ENCODE data around the gene CDH13. TPM values are rescaled to one million over a fixed set of nuclear protein-coding genes. Genes with fewer than 3 reads are reported as not detected.

CDH13 gene
- total and polyA plus RNA-seq, 9 donors = 1.9 to 34.2 (median 4.8) TPM

DNA sequence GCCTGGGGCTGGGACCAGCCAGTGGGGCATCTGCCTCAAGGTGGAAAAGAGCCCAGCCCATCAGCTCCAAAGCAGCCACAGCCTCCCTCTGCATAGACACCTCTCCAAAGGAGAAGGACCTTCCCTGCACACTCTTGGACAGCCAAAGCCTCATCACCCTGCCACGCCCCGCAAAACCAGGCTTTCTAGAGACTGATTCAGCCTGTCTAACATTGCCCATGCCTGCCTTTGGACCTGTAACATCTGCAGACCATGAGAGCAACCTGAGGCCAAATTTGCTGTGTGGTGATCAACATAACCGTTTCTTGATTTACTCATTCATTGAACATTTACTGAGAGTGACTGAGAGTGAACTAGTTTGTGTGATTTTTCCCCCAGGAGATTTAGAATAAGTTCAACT is 961.3 kb downstream of the CDH13 start:
- intact Hi-C loops (cut with DNase I) = loop anchor here in 1 of 4 donors (10.0 kb wide), 1 partner anchor 1503 kb away; no protein-coding TSS in a partner anchor

DNA sequence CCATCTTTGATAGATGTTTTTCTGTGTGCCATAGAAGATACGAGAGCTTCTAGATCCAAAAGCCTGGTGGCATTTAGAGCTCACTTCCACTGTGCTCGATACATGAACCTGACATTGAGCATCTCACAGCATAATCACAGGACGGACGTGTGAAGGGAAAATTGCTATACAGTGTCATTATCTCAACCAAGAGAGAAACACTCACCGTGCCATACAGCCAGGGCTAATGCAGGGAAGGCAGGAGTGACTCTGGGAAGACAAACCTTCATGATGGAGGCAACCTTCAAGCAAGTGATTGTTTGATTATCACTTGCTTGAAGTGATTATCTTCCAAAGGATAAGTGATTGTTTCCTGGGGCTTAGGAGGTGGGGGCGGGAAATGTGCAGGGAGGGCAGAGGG is 962.8 kb downstream of the CDH13 start:
- H3K36me3 ChIP-seq = no peaks in the 10 kb centered on the region
- no peak overlapping the region for H3K4me3 ChIP-seq
- 69 to 78% (median 74%) methylated on average over 6 of the region's 6 CpGs for WGBS, 3 donors
- no peaks in the 10 kb centered on the region for H3K27me3 ChIP-seq
- no peak for DNase-seq
- no peaks in the 10 kb centered on the region for H3K4me1 ChIP-seq (ENCODE audit: insufficient read depth)
- H3K9me3 ChIP-seq = no peaks in the 10 kb centered on the region
- no peak for TF ChIP-seq EP300 (IDR thresholded peaks at IDR 0.05)
- TF ChIP-seq POLR2A (IDR thresholded peaks at IDR 0.05) = no peak
- TF ChIP-seq, protein P1, sequence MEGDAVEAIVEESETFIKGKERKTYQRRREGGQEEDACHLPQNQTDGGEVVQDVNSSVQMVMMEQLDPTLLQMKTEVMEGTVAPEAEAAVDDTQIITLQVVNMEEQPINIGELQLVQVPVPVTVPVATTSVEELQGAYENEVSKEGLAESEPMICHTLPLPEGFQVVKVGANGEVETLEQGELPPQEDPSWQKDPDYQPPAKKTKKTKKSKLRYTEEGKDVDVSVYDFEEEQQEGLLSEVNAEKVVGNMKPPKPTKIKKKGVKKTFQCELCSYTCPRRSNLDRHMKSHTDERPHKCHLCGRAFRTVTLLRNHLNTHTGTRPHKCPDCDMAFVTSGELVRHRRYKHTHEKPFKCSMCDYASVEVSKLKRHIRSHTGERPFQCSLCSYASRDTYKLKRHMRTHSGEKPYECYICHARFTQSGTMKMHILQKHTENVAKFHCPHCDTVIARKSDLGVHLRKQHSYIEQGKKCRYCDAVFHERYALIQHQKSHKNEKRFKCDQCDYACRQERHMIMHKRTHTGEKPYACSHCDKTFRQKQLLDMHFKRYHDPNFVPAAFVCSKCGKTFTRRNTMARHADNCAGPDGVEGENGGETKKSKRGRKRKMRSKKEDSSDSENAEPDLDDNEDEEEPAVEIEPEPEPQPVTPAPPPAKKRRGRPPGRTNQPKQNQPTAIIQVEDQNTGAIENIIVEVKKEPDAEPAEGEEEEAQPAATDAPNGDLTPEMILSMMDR (IDR thresholded peaks at IDR 0.05) = no peak
- H3K27ac ChIP-seq = no peak overlapping the region
- intact Hi-C loops (cut with DNase I) = loop anchor here in 1 of 4 donors (10.0 kb wide), 1 partner anchor 1505 kb away; no protein-coding TSS in a partner anchor

More for the DNA sequence above, 961.3 kb downstream of the CDH13 start:
- Histone ChIP-seq H3K9me3 (no peaks in the 10 kb centered on the region), H3K27ac (no peak overlapping the region), H3K36me3 (no peaks in the 10 kb centered on the region), H3K4me3 (no peak overlapping the region), H3K4me1 (ENCODE audit: insufficient read depth) (no peaks in the 10 kb centered on the region), H3K27me3 (no peaks in the 10 kb centered on the region)
- 84 to 90% (median 86%) methylated on average over 3 of the region's 3 CpGs for WGBS, 3 donors
- no peak for DNase-seq
- TF ChIP-seq, protein P1 (IDR thresholded peaks at IDR 0.05) = no peak
- TF ChIP-seq EP300 (IDR thresholded peaks at IDR 0.05) (no peak), POLR2A (IDR thresholded peaks at IDR 0.05) (no peak)

DNA sequence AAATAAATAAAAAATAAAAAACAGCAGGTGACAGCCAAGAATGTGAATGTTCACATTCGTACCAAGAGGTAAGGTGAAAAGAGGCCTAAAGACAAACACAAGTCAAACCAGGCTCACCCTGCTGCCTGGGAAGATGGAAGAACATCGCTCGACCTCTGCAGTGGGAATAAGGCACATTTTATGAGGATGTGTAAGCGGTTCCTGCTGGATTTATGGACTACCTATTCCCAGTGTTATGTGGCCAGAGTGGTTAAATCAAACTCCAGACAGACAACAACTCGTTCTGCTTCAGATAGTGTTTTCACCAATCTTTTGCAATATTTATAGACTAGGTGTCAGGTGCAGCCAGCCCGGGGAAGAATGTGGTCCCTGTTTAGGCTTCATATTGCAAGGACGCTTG is 966.0 kb downstream of the CDH13 start:
- Histone ChIP-seq H3K36me3 (no peaks in the 10 kb centered on the region), H3K27me3 (no peaks in the 10 kb centered on the region), H3K4me1 (ENCODE audit: insufficient read depth) (no peaks in the 10 kb centered on the region), H3K9me3 (no peaks in the 10 kb centered on the region), H3K4me3 (no peak overlapping the region), H3K27ac (no peak overlapping the region)
- DNase-seq = no peak
- TF ChIP-seq, protein P1 (IDR thresholded peaks at IDR 0.05) = no peak
- TF ChIP-seq EP300 (IDR thresholded peaks at IDR 0.05) = no peak
- no peak for TF ChIP-seq POLR2A (IDR thresholded peaks at IDR 0.05)
- intact Hi-C loops (cut with DNase I) = no loop called here
- WGBS, 3 donors = 25 to 47% (median 38%) methylated on average over 7 of the region's 7 CpGs

DNA sequence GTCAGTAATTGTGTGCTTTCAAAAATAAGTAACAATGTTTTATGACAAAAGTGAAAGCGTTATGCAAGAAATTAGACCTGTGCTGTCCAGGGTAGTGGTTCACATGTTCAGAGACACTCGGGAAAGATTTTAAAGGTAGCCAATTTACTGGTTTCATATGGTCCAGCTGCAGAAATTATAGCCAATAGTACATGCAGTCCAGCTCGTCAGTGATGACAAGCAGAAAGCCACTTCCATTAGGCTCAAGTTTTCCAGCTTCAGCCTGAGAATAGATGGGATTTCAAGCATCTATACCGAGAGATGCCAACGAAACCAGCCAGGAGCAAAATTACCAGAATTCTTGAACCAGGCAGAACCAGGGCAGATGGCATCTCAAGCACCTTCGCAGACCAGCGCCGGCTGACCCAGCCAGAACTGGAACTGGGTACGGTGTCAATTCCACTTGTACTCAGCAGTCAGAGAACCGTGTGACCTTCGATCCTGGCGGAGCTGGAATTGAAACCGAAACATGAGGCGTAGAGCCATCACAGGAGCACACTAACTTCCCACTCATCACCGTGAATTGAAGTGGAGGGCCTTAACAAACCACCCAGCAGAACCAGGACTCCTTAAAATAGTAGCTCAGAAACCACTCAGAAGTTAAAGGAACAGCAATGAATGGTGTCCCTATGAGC is 973.2 kb downstream of the CDH13 start:
- intact Hi-C loops (cut with DNase I) = no loop called here
- 79 to 87% (median 87%) methylated on average over 15 of the region's 15 CpGs for WGBS, 3 donors
- no peak for DNase-seq
- Histone ChIP-seq H3K27me3 (no peaks in the 10 kb centered on the region), H3K36me3 (no peaks in the 10 kb centered on the region), H3K4me1 (ENCODE audit: insufficient read depth) (no peaks in the 10 kb centered on the region), H3K9me3 (no peaks in the 10 kb centered on the region), H3K27ac (no peak overlapping the region), H3K4me3 (no peak overlapping the region)
- TF ChIP-seq EP300 (IDR thresholded peaks at IDR 0.05) (no peak), POLR2A (IDR thresholded peaks at IDR 0.05) (no peak)
- TF ChIP-seq, protein P1 (IDR thresholded peaks at IDR 0.05) = no peak
